DMS53 (cell line): ENCODE data around the gene TENM3.

Experiments used
- DNase-seq: peaks from one replicate; lab custom pipeline; 2025; lab: John Stamatoyannopoulos, UW

The TENM3 gene

DNA sequence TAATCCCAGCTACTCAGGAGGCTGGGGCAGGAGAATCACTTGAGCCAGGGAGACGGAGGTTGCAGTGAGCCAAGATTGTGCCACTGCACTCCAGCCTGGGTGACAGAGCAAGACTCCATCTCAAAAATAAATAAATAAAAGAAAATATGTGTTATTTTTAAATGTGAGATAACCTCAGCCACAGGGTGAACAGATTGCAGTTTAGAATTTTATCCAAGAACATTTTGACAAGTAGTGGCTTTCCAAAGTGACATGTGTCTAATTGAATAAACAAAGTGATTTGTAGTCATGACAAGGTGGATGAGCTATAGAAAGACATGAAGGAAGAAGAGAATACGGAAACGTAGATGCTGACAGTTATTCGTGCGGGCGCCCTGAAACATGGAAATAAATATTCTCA, 497.9 kb downstream of the TENM3 start:
- DNase-seq: no peak

DNA sequence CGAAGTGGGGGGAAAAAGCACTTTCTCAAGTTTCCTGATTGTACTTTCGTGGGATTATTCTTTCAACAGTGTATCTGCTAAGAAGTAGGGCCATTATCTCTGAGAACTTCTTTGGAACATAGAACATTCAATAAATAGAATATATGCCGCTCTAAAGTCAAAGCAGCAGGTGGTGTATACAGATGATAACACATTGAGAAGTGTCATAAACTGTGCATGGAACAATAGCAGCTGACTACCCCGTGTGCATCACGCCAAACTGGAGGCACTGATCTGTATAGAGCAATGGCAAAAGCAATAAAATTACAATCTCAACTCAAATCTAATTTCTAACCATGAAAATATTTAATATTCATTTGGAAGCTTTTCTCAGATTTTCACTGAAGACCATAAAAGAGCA, 498.7 kb downstream of the TENM3 start:
- DNase-seq: no peak

GRCh38 chr4:182743815-182744214, 500.6 kb downstream of the TENM3 start:
- no peak for DNase-seq

DNA sequence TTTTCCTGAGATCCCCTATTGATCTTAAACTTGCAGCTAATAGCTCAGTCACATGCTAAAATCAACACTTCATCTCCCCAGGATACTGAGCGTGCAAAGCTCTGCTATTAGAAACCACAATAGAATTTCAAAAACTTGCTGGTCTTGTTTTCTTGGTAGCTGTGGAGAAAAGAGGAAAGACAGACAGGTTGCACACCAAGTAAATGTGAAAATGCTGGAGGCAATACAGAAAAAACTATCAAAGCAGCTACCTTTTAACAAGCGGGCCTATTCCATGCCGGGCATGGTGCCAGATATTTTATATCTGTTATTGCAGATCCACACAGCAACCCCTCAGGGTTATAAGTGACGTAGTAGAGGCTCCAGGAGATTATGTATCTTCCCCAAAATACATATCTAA, 502.0 kb downstream of the TENM3 start:
- DNase-seq: peak; percentile 33

GRCh38 chr4:182746876-182747275, 503.7 kb downstream of the TENM3 start:
- DNase-seq: no peak

GRCh38 chr4:182748283-182748682, 505.1 kb downstream of the TENM3 start:
- DNase-seq: peak; percentile 11

GRCh38 chr4:182748949-182749348, 505.7 kb downstream of the TENM3 start:
- peak; percentile 59 for DNase-seq

GRCh38 chr4:182749667-182750167, 506.5 kb downstream of the TENM3 start:
- peak; percentile 77 for DNase-seq

GRCh38 chr4:182752158-182752910, 509.1 kb downstream of the TENM3 start:
- no peak for DNase-seq

DNA sequence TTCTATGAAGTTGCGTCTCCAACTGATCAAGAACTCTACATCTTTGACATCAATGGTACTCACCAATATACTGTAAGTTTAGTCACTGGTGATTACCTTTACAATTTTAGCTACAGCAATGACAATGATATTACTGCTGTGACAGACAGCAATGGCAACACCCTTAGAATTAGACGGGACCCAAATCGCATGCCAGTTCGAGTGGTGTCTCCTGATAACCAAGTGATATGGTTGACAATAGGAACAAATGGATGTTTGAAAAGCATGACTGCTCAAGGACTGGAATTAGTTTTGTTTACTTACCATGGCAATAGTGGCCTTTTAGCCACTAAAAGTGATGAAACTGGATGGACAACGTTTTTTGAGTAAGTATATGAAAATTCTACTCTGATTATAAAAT, 511.7 kb downstream of the TENM3 start:
- DNase-seq: peak; percentile 8

GRCh38 chr4:182756161-182756690, 513.0 kb downstream of the TENM3 start:
- DNase-seq: no peak

DNA sequence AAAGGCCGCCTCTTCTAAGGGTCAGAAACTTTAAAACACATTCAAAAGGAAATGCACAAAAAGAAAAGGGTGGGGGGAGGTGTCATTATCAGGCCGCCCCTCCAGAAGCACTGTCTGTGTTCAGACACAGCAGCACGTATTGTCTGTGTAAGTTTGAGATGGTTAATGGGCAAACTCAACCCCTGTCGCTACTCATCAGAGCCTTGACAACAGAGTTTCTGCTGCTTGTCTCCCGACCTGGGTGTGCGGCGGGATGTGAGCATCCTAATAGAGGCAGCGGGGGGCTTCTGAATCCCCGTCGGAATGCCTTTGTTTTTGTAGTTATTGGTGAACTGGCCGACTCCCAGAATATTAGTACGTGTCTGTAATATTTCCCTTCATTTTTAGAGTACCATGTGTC, 515.1 kb downstream of the TENM3 start:
- DNase-seq: no peak

GRCh38 chr4:182760551-182761043, 517.4 kb downstream of the TENM3 start:
- no peak for DNase-seq

DNA sequence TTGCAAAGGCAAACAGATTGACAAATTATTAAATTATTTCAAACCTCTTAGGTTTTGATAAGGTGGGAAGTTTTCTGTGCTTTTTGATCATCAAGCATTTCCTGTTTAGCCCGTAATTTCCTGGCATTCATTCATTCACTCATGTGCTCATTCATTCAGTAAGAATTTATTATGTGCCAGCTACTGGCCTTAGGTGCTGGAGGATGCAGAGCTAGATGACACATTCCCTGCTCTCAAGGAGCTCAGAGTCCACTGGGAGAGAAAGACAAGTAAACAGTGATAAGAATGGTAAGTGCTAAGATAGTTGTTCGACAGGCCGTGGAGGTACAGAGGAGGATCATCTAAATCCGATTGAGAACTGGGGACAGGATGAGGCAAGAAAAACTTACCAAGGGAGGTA, 520.9 kb downstream of the TENM3 start:
- DNase-seq: no peak

DNA sequence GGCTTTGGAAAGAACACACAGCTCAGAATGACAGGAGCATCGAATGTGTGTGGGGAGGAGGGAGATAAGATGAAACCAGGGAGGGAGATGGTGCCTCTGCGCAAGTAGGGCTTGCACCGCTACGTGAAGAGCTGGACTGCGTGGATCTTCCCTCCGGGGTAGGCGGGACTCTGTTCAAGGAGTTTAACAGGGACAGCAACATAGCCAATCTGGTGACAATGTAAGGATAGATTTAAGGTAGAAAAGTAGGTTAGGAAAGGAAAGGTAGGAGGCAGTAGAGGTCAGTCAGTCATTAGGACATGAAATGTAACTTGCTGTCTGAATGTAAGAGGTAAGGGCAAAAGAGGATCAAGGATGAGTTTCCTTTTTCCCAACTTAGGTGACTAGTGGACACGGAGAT, 521.4 kb downstream of the TENM3 start:
- no peak for DNase-seq

DNA sequence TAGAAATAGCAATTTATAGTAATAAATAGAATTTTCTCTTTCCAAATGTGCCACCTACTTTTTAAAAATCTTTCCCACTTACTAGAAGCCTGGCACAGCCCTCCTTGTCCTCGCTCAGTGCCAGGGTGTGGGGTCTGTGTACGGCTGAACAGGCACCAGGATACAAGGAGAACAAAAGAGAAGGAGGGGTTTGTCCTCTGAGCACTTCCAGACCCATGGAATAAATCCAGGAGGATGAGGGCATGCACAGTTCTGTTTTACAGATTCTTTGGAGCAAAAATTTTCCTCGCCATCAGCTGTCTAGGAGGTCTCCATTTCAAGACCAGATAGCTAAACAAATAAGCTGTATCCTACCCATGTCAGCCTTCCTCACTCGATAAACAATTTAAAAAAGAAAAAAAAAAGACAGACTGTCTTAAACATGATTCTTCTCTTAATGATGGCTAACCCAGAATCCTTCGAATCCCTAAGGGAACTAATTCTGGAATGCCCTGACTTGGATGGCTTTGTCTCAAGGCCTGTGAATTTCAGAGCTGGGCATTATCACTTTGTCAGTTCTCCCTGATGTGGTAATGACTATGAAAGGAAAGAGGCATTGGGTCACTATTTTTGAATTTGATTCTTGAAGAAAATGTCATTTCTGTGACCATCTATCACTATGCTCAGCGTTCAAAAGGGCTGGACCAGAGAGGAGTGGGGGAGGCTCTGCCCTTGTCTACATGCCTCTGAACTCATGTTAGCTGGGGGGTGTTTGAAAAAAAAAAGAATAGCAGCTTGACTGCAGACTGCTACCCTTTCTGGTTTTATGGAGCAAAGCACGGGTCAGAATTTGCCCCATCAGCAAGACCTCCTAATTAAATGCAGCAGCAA, 523.0 kb downstream of the TENM3 start:
- DNase-seq: no peak

DNA sequence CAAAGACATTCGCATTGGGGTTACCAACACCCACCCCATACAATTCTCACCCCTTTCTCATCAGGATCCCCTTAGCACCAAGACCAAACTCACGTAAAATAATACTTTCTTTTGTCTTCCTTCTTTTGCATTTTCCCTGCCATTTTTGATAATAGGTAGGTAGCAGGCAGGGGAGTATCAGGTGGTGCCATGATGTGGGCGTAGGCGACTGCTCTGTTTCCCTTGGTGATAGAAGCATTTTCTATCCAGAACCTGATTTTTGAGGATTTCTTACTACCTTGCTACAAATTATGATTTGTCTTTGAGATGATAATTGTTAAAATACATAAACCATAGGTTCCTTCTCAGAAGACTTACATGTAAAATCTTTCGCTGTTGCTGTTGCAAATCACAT, 523.7 kb downstream of the TENM3 start:
- DNase-seq: no peak

DNA sequence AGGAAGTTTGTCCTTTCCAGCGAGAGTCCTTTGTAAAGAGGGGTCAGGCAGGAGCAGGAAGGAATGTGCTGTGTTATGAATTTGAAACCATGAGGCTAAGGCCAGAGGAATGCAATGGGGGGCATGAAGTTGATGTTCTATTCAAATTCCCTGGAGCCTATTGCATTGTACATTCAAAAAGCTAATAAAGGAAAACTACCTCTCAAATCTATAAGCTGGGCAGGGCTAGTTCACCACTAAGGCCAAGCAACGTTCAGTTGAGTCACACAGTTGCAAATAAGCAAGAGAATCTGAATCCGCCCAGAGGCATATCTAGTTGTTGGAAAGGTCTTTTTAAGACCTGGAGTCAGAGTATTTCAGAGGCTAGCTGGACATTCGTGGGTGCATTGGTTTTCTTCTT, 525.6 kb downstream of the TENM3 start:
- DNase-seq: no peak

DNA sequence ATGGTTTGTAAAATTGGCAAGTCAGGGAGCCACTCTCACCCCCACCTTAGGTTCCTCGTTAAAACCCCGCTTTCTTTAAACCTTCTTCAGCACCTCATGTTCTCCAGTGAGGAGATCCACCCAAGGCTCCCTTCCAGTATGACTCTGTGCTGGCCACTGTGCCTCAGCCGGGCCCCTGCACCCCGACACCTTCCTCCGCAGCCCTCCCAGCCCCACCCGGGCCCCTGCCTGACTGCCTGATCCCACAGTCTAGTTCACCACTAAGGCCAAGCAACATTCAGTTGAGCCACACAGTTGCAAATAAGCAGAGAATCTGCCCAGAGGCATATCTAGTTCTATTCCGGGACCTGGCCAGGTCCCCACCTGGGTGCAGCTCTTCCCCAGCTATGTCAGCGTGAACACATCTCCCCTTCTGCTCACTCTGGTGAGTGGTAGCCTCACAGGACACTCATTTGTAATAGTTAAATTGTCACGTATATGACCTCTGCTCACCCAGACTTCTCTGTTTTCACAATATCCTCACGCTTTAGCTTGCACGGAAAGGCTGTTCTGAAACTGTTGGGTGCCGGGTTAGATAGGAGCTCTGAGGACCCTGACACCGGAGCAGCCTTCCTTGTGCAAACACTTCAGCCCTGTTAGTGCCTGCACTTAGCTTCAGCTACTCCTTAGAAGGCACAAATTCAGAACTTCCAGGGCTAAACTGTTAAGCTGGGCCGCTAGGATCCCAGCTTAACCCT, 527.2 kb downstream of the TENM3 start:
- DNase-seq: no peak

GRCh38 chr4:182770996-182771514, 527.9 kb downstream of the TENM3 start:
- no peak for DNase-seq

- DNase-seq: no peak
These were observed 531.9 kb downstream of the TENM3 start for GRCh38 chr4:182775075-182775474.
